Hematopoietic multipotent progenitor cell treated with erythropoietin and hydrocortisone succinate and interleukin-3 and kit ligand, for 17 days (in vitro differentiated cells): ENCODE results near the gene LENEP.
"Not testable (repeated sequence)": the region's sequence is repeated elsewhere in the genome, so short reads cannot be mapped to it uniquely, and the experiment has no call there.

ENCODE experiments used
- DNase-seq: peaks from one replicate; pipeline ENCODE4 v3.0.0-alpha.2; 2015; ENCODE audit warnings: low spot score

Gene LENEP

GRCh38 chr1:154975409-154976059 is 17.9 kb upstream of the LENEP start:
- peak; percentile 67 for DNase-seq

- DNase-seq = not testable (repeated sequence)
Observed at GRCh38 chr1:154977762-154978161, 15.6 kb upstream of the LENEP start.

GRCh38 chr1:154978360-154978759 is 15.0 kb upstream of the LENEP start:
- DNase-seq = no peak

GRCh38 chr1:154982341-154982740 is 11.0 kb upstream of the LENEP start:
- DNase-seq = no peak

- DNase-seq = peak; percentile 97
Observed at GRCh38 chr1:154982897-154983648, 10.3 kb upstream of the LENEP start, which contains the start of gene FLAD1. Gene FLAD1 (plus strand): TSS chr1:154983344. CDS start chr1:154983695, 351 bp downstream.

- no peak for DNase-seq
Observed at GRCh38 chr1:154983776-154984466, 9.5 kb upstream of the LENEP start.

GRCh38 chr1:154986736-154987135 is 6.7 kb upstream of the LENEP start:
- not testable (repeated sequence) for DNase-seq

- no peak for DNase-seq
Observed at GRCh38 chr1:154987326-154987725, 6.1 kb upstream of the LENEP start.

- DNase-seq = peak; percentile 54
Observed at GRCh38 chr1:154988058-154988954, 5.1 kb upstream of the LENEP start.

GRCh38 chr1:154989195-154989860 is 4.1 kb upstream of the LENEP start:
- no peak for DNase-seq

- no peak for DNase-seq
Observed at GRCh38 chr1:154990276-154990675, 3.1 kb upstream of the LENEP start.

GRCh38 chr1:154992721-154993571 is 440 bp upstream of the LENEP start:
- DNase-seq = peak; percentile 58

GRCh38 chr1:154994269-154994587 is 842 bp downstream of the LENEP start:
- no peak for DNase-seq

GRCh38 chr1:154994591-154994990 is 1.2 kb downstream of the LENEP start:
- DNase-seq = no peak

- DNase-seq = peak; percentile 88
Observed at GRCh38 chr1:154995301-154995983, 2.1 kb downstream of the LENEP start.

- no peak for DNase-seq
Observed at GRCh38 chr1:154996966-154997701, 3.7 kb downstream of the LENEP start.

GRCh38 chr1:154998201-154998780 is 4.9 kb downstream of the LENEP start:
- no peak for DNase-seq

GRCh38 chr1:154998818-154999570 is 5.6 kb downstream of the LENEP start:
- peak; percentile 85 for DNase-seq
